H1 (cell line): ENCODE measurements around the gene ZNF91. TPM values are rescaled to one million over a fixed set of nuclear protein-coding genes. Genes with fewer than 3 reads are reported as not detected.

Source experiments
- BCL11A ChIP-seq, 2 experiments: IDR thresholded peaks; one replicate each; pipeline ENCODE4 v1.6.1; 2011; ENCODE audit warnings: low read depth in 2 of 2, low read length in 2 of 2, mild to moderate bottlenecking in 2 of 2
- CBX5 ChIP-seq: fragments of 300-800, 300-1000 bp; sonication (generic); IDR thresholded peaks from 2 replicates; pipeline ENCODE4 v1.7.1; 2016; ENCODE audit warnings: antibody characterized with exemption, low read length, low read depth
- CHD2 ChIP-seq: IDR thresholded peaks from 2 replicates; pipeline ENCODE4 v1.6.1; 2012; ENCODE audit warnings: low read length, improper control_type of control experiment
- PHF8 ChIP-seq: fragments of 200-600 bp; sonication (generic); conservative IDR thresholded peaks from 2 replicates; pipeline ENCODE4 v1.7.1; 2012; ENCODE audit warnings: low read depth, mild to moderate bottlenecking, inconsistent platforms, low read length, moderate library complexity
- RBBP5 ChIP-seq: IDR thresholded peaks from 2 replicates; pipeline ENCODE4 v1.7.1; 2012; ENCODE audit warnings: low read depth, mild to moderate bottlenecking, inconsistent platforms, low read length, moderate library complexity, borderline replicate concordance
- RFX5 ChIP-seq: IDR thresholded peaks from 2 replicates; pipeline ENCODE4 v1.6.1; 2011; ENCODE audit warnings: low read depth, low read length, improper control_type of control experiment, borderline replicate concordance
- SAP30 ChIP-seq: fragments of 300-600 bp; sonication (generic); IDR thresholded peaks from 2 replicates; pipeline ENCODE4 v1.7.1; 2012; ENCODE audit warnings: low read length, moderate library complexity, mild to moderate bottlenecking, inconsistent platforms; ENCODE audit not compliant: insufficient read depth, insufficient replicate concordance
- SIX5 ChIP-seq: IDR thresholded peaks from 2 replicates; pipeline ENCODE4 v1.6.1; 2011; ENCODE audit warnings: mild to moderate bottlenecking, low read depth, low read length
- TAF7 ChIP-seq: optimal IDR thresholded peaks from 2 replicates; pipeline ENCODE3; 2011; ENCODE audit warnings: low read depth, mild to moderate bottlenecking, inconsistent platforms, low read length, moderate library complexity, borderline replicate concordance
- TBP ChIP-seq: IDR thresholded peaks from 2 replicates; pipeline ENCODE4 v1.6.1; 2011; ENCODE audit warnings: low read depth, low read length, improper control_type of control experiment
- TEAD4 ChIP-seq: IDR thresholded peaks from 2 replicates; pipeline ENCODE4 v1.6.1; 2012; ENCODE audit warnings: low read depth, low read length, inconsistent platforms, mixed read lengths
- polyA plus RNA-seq, 7 experiments: library from polyadenylated mRNA; depleted of rRNA in 3 of 7; stranded (reverse) in 5 of 7; unstranded in 2 of 7; fragments of >200 nt in 5 of 7; fragments of 200-250 nt in 2 of 7; gene quantifications; 1 replicate in 5 of 7; 2 replicates in 1 of 7; 4 replicates in 1 of 7; pipeline versions ENCODE4 v1.2.1 to v1.2.3, GENCODE V29; 2011 to 2013; ENCODE audit warnings: missing spikeins in 2 of 7, mixed read lengths in 2 of 7
- total RNA-seq: library from RNA; stranded (reverse); fragmentation: NEBNext Ultra II Directional; extraction: Animal tissue kit (Norgen Biotek cat#: 25700); gene quantifications from 2 replicates; pipeline ENCODE4 v1.2.1, GENCODE V29; 2021
- TF ChIP-seq, protein P1 (sequence below): fragments of 300-600 bp; sonication (generic); IDR thresholded peaks from 2 replicates; pipeline ENCODE4 v1.7.1; 2012; ENCODE audit warnings: low read length, moderate library complexity, mild to moderate bottlenecking, inconsistent platforms; ENCODE audit not compliant: insufficient replicate concordance

The ZNF91 gene
- total and polyA plus RNA-seq, 2 of the 8 experiments (the other 6 are each of a cell fraction or from before 2014, with no cell fraction given) = 16.5 to 35.1 TPM

GRCh38 chr19:23402388-23402787, 7.1 kb upstream of the ZNF91 start (continued):
- TF ChIP-seq, protein P1, sequence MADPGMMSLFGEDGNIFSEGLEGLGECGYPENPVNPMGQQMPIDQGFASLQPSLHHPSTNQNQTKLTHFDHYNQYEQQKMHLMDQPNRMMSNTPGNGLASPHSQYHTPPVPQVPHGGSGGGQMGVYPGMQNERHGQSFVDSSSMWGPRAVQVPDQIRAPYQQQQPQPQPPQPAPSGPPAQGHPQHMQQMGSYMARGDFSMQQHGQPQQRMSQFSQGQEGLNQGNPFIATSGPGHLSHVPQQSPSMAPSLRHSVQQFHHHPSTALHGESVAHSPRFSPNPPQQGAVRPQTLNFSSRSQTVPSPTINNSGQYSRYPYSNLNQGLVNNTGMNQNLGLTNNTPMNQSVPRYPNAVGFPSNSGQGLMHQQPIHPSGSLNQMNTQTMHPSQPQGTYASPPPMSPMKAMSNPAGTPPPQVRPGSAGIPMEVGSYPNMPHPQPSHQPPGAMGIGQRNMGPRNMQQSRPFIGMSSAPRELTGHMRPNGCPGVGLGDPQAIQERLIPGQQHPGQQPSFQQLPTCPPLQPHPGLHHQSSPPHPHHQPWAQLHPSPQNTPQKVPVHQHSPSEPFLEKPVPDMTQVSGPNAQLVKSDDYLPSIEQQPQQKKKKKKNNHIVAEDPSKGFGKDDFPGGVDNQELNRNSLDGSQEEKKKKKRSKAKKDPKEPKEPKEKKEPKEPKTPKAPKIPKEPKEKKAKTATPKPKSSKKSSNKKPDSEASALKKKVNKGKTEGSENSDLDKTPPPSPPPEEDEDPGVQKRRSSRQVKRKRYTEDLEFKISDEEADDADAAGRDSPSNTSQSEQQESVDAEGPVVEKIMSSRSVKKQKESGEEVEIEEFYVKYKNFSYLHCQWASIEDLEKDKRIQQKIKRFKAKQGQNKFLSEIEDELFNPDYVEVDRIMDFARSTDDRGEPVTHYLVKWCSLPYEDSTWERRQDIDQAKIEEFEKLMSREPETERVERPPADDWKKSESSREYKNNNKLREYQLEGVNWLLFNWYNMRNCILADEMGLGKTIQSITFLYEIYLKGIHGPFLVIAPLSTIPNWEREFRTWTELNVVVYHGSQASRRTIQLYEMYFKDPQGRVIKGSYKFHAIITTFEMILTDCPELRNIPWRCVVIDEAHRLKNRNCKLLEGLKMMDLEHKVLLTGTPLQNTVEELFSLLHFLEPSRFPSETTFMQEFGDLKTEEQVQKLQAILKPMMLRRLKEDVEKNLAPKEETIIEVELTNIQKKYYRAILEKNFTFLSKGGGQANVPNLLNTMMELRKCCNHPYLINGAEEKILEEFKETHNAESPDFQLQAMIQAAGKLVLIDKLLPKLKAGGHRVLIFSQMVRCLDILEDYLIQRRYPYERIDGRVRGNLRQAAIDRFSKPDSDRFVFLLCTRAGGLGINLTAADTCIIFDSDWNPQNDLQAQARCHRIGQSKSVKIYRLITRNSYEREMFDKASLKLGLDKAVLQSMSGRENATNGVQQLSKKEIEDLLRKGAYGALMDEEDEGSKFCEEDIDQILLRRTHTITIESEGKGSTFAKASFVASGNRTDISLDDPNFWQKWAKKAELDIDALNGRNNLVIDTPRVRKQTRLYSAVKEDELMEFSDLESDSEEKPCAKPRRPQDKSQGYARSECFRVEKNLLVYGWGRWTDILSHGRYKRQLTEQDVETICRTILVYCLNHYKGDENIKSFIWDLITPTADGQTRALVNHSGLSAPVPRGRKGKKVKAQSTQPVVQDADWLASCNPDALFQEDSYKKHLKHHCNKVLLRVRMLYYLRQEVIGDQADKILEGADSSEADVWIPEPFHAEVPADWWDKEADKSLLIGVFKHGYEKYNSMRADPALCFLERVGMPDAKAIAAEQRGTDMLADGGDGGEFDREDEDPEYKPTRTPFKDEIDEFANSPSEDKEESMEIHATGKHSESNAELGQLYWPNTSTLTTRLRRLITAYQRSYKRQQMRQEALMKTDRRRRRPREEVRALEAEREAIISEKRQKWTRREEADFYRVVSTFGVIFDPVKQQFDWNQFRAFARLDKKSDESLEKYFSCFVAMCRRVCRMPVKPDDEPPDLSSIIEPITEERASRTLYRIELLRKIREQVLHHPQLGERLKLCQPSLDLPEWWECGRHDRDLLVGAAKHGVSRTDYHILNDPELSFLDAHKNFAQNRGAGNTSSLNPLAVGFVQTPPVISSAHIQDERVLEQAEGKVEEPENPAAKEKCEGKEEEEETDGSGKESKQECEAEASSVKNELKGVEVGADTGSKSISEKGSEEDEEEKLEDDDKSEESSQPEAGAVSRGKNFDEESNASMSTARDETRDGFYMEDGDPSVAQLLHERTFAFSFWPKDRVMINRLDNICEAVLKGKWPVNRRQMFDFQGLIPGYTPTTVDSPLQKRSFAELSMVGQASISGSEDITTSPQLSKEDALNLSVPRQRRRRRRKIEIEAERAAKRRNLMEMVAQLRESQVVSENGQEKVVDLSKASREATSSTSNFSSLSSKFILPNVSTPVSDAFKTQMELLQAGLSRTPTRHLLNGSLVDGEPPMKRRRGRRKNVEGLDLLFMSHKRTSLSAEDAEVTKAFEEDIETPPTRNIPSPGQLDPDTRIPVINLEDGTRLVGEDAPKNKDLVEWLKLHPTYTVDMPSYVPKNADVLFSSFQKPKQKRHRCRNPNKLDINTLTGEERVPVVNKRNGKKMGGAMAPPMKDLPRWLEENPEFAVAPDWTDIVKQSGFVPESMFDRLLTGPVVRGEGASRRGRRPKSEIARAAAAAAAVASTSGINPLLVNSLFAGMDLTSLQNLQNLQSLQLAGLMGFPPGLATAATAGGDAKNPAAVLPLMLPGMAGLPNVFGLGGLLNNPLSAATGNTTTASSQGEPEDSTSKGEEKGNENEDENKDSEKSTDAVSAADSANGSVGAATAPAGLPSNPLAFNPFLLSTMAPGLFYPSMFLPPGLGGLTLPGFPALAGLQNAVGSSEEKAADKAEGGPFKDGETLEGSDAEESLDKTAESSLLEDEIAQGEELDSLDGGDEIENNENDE = no peak
- no peak for TF ChIP-seq CHD2
- no peak for TF ChIP-seq CBX5
- no peak for TF ChIP-seq SIX5
- TF ChIP-seq TAF7 = no peak
- TF ChIP-seq PHF8 = no peak
- no peak for TF ChIP-seq TEAD4
- no peak for TF ChIP-seq TBP
- no peak for TF ChIP-seq RFX5
- no peak for TF ChIP-seq RBBP5
- no peak for TF ChIP-seq BCL11A (IDR thresholded peaks at IDR 0.05; ENCODE audit: low read depth in 2 of 2, low read length in 2 of 2)
- TF ChIP-seq SAP30 = no peak
